Endodermal cell (in vitro differentiated cells): ENCODE measurements around the gene MED22. TPM values are rescaled to one million over a fixed set of nuclear protein-coding genes. Genes with fewer than 3 reads are reported as not detected.

Experiments used
- DNase-seq: peaks from one replicate; pipeline ENCODE4 v3.0.0-alpha.2; 2017
- H3K27ac ChIP-seq: 2 replicates; pipeline ENCODE4 v1.5.1; 2013; ENCODE audit warnings: mild to moderate bottlenecking, low read depth, low read length, moderate library complexity
- H3K27me3 ChIP-seq: 2 replicates; pipeline ENCODE4 v1.6.1; 2013; ENCODE audit warnings: mild to moderate bottlenecking, low read length, moderate library complexity; ENCODE audit not compliant: insufficient read depth, control insufficient read depth, poor library complexity, severe bottlenecking
- H3K36me3 ChIP-seq: 2 replicates; pipeline ENCODE4 v1.7.0; 2013; ENCODE audit warnings: mild to moderate bottlenecking, low read length, moderate library complexity; ENCODE audit not compliant: control insufficient read depth, insufficient read depth
- H3K4me1 ChIP-seq: one replicate; pipeline ENCODE4 v1.7.0; 2013; ENCODE audit warnings: low read length; ENCODE audit not compliant: control insufficient read depth, insufficient read depth
- H3K4me3 ChIP-seq: 2 replicates; pipeline ENCODE4 v1.5.1; 2013; ENCODE audit warnings: mild to moderate bottlenecking, low read length, moderate library complexity
- H3K9ac ChIP-seq: 2 replicates; pipeline ENCODE4 v1.6.1; 2013; ENCODE audit warnings: mild to moderate bottlenecking, low read length, moderate library complexity; ENCODE audit not compliant: poor library complexity, severe bottlenecking; ENCODE audit errors: extremely low read depth
- H3K9me3 ChIP-seq: 2 replicates; pipeline ENCODE4 v1.6.1; 2013; ENCODE audit warnings: mild to moderate bottlenecking, low read length, moderate library complexity; ENCODE audit not compliant: control insufficient read depth
- H3K27ac Mint-ChIP-seq: 2 replicates; pipeline ENCODE4 v1.8.0; 2020; ENCODE audit warnings: mixed read lengths
- H3K27me3 Mint-ChIP-seq: 2 replicates; pipeline ENCODE4 v1.8.0; 2021; ENCODE audit warnings: mild to moderate bottlenecking, mixed read lengths; ENCODE audit not compliant: insufficient read depth
- H3K36me3 Mint-ChIP-seq: 2 replicates; pipeline ENCODE4 v1.8.0; 2020; ENCODE audit warnings: low read depth, mixed read lengths
- H3K4me1 Mint-ChIP-seq: 2 replicates; pipeline ENCODE4 v1.8.0; 2020; ENCODE audit warnings: mixed read lengths
- H3K4me3 Mint-ChIP-seq: 2 replicates; pipeline ENCODE4 v1.8.0; 2020; ENCODE audit warnings: mild to moderate bottlenecking, moderate library complexity, mixed read lengths
- H3K9me3 Mint-ChIP-seq: 2 replicates; pipeline ENCODE4 v1.8.0; 2020; ENCODE audit warnings: mild to moderate bottlenecking, mixed read lengths
- WGBS, 2 experiments: methylation state at CpG; one replicate each; pipeline versions ENCODE4 v1.1.5 to v1.1.7; 2013; ENCODE audit warnings: missing lambda C conversion rate in 2 of 2, mixed read lengths in 1 of 2; ENCODE audit not compliant: insufficient coverage in 1 of 2, insufficient read length in 1 of 2; 5-methylcytosine and 5-hydroxymethylcytosine counted together
- total RNA-seq, 2 donors: library from RNA; stranded (reverse); fragmentation: NEBNext Ultra II Directional in 1 of 2; extraction: Animal tissue kit (Norgen Biotek cat#: 25700) in 1 of 2; gene quantifications; 2 replicates in 1 of 2; 3 replicates in 1 of 2; pipeline ENCODE4 v1.2.1, GENCODE V29; 2021
- TF ChIP-seq, protein P1 (sequence below): fragments of 200-600 bp; sonication (generic); conservative IDR thresholded peaks from 2 replicates; pipeline ENCODE4 v1.5.0; 2021; ENCODE audit warnings: antibody characterized with exemption, mild to moderate bottlenecking

Gene MED22
- total RNA-seq, 2 donors from 2014 or later: 54.6 to 57.3 TPM

- WGBS, 2 experiments: 89 to 93% methylated on average over 13 to 17 of the region's 17 CpGs
- no peaks in the 10 kb centered on the region for H3K9me3 ChIP-seq
- H3K4me1 Mint-ChIP-seq: no peaks in the 10 kb centered on the region
- H3K27me3 ChIP-seq: no peaks in the 10 kb centered on the region
- no peaks in the 10 kb centered on the region for H3K36me3 Mint-ChIP-seq
- H3K9ac ChIP-seq: no peak overlapping the region
- no peak overlapping the region for H3K27ac ChIP-seq
- peaks cover 3% of the 10 kb centered on the region for H3K9me3 Mint-ChIP-seq
- no peak overlapping the region for H3K4me3 ChIP-seq
- no peak overlapping the region for H3K27ac Mint-ChIP-seq
- no peaks in the 10 kb centered on the region for H3K36me3 ChIP-seq
- no peak for DNase-seq
- TF ChIP-seq, protein P1, sequence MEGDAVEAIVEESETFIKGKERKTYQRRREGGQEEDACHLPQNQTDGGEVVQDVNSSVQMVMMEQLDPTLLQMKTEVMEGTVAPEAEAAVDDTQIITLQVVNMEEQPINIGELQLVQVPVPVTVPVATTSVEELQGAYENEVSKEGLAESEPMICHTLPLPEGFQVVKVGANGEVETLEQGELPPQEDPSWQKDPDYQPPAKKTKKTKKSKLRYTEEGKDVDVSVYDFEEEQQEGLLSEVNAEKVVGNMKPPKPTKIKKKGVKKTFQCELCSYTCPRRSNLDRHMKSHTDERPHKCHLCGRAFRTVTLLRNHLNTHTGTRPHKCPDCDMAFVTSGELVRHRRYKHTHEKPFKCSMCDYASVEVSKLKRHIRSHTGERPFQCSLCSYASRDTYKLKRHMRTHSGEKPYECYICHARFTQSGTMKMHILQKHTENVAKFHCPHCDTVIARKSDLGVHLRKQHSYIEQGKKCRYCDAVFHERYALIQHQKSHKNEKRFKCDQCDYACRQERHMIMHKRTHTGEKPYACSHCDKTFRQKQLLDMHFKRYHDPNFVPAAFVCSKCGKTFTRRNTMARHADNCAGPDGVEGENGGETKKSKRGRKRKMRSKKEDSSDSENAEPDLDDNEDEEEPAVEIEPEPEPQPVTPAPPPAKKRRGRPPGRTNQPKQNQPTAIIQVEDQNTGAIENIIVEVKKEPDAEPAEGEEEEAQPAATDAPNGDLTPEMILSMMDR: no peak
- H3K4me1 ChIP-seq: no peaks in the 10 kb centered on the region
- H3K4me3 Mint-ChIP-seq: no peak overlapping the region
- H3K27me3 Mint-ChIP-seq: peaks cover 4% of the 10 kb centered on the region
These were observed 36.9 kb upstream of the MED22 start for GRCh38 chr9:133384736-133385321.

- Mint-ChIP-seq H3K36me3 (no peaks in the 10 kb centered on the region), H3K27me3 (peaks cover under 1% of the 10 kb centered on the region), H3K4me1 (no peaks in the 10 kb centered on the region), H3K27ac (no peak overlapping the region), H3K9me3 (no peaks in the 10 kb centered on the region), H3K4me3 (no peak overlapping the region)
- Histone ChIP-seq H3K4me3 (no peak overlapping the region), H3K4me1 (no peaks in the 10 kb centered on the region), H3K27ac (no peak overlapping the region), H3K9ac (no peak overlapping the region), H3K27me3 (no peaks in the 10 kb centered on the region), H3K9me3 (no peaks in the 10 kb centered on the region), H3K36me3 (no peaks in the 10 kb centered on the region)
- WGBS, 2 experiments: 95% methylated on average over 3 of the region's 3 CpGs; no CpG with 5 or more reads in 1 of the 2 experiments
- TF ChIP-seq, protein P1: no peak
- DNase-seq: no peak
These were observed 35.5 kb upstream of the MED22 start for GRCh38 chr9:133383438-133383837.

DNA sequence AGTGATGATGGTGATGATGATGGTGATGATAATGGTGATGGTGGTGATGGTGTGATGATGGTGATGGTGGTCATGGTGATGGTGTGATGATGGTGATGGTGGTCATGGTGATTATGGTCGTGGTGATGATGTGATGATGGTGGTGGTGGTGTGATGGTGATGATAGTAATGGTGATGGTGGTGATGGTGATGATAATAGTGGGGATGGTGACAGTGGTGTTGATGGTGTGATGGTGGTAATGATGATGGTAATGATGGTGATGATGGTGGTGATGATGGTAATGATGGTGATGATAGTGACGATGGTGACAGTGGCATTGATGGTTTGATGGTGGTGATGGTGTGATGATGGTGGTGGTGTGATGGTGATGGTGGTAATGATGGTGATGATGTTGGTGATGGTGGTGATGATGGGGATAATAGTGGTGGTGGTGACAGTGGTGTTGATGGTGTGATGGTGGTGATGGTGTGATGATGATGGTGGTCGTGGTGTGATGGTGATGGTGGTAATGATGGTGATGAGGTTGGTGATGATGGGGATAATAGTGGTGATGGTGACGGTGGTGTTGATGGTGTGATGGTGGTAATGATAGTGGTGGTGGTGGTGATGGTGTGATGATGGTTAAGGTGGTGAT, 34.7 kb upstream of the MED22 start:
- Mint-ChIP-seq H3K27me3 (peaks cover 6% of the 10 kb centered on the region), H3K4me1 (no peaks in the 10 kb centered on the region), H3K27ac (no peak overlapping the region), H3K36me3 (no peaks in the 10 kb centered on the region), H3K9me3 (peaks cover 2% of the 10 kb centered on the region), H3K4me3 (no peak overlapping the region)
- Histone ChIP-seq H3K9ac (no peak overlapping the region), H3K4me1 (no peaks in the 10 kb centered on the region), H3K27ac (no peak overlapping the region), H3K9me3 (no peaks in the 10 kb centered on the region), H3K4me3 (no peak overlapping the region), H3K27me3 (no peaks in the 10 kb centered on the region), H3K36me3 (no peaks in the 10 kb centered on the region)
- WGBS, 2 experiments: 88 to 93% methylated on average over 4 of the region's 4 CpGs
- TF ChIP-seq, protein P1: no peak
- no peak for DNase-seq
